ENCODE measurements around the gene LMNTD1.
A peak's percentile ranks its signal among the peaks of the same experiment; 100 is the strongest.
"Not testable (repeated sequence)": the region's sequence is repeated elsewhere in the genome, so short reads cannot be mapped to it uniquely, and the experiment has no call there.

LMNTD1 gene

GRCh38 chr12:25553098-25553497, at the start of gene LMNTD1:
TSS of gene LMNTD1 (minus strand) at chr12:25553283. CDS start at chr12:25552959, 324 bp downstream.
- in situ Hi-C loops (cut with HindIII; ENCODE audit: low pct_ligation_motif_present, low sequenced_read_pairs) = no loop called here
- no peak for TF ChIP-seq CTCF (IDR thresholded peaks at IDR 0.05; ENCODE audit: low read depth, low read length, missing control alignments)
- Histone ChIP-seq H3K27me3 (replicated peaks) (no peaks in the 10 kb centered on the region), H3K4me3 (ENCODE audit: low read depth, low read length) (no peak within 1 kb of the TSS), H3K27ac (peak within 1 kb of the TSS; percentile 71), H3K36me3 (replicated peaks) (no peaks in the 10 kb centered on the region)
- peak; percentile 69 for DNase-seq

GRCh38 chr12:25598956-25599355, 45.9 kb upstream of the LMNTD1 start:
- no peak for DNase-seq
- no peaks in the 10 kb centered on the region for H3K36me3 ChIP-seq (replicated peaks)
- H3K27ac ChIP-seq = no peak overlapping the region
- TF ChIP-seq CTCF (IDR thresholded peaks at IDR 0.05; ENCODE audit: low read depth, low read length, missing control alignments) = no peak
- H3K4me3 ChIP-seq (ENCODE audit: low read depth, low read length) = no peak overlapping the region
- in situ Hi-C loops (cut with HindIII; ENCODE audit: low pct_ligation_motif_present, low sequenced_read_pairs) = no loop called here
- H3K27me3 ChIP-seq (replicated peaks) = no peaks in the 10 kb centered on the region

GRCh38 chr12:25595496-25595895, 42.4 kb upstream of the LMNTD1 start:
- in situ Hi-C loops (cut with HindIII; ENCODE audit: low pct_ligation_motif_present, low sequenced_read_pairs); H3K4me3 ChIP-seq (ENCODE audit: low read depth, low read length); DNase-seq; H3K27me3 ChIP-seq (replicated peaks); H3K27ac ChIP-seq; H3K36me3 ChIP-seq (replicated peaks): not testable (repeated sequence)

GRCh38 chr12:25594376-25594775, 41.3 kb upstream of the LMNTD1 start:
- H3K36me3 ChIP-seq (replicated peaks) = no peaks in the 10 kb centered on the region
- in situ Hi-C loops (cut with HindIII; ENCODE audit: low pct_ligation_motif_present, low sequenced_read_pairs) = no loop called here

GRCh38 chr12:25592725-25593495, 39.8 kb upstream of the LMNTD1 start:
- no peak for TF ChIP-seq CTCF (IDR thresholded peaks at IDR 0.05; ENCODE audit: low read depth, low read length, missing control alignments)
- no peak overlapping the region for H3K27ac ChIP-seq
- H3K27me3 ChIP-seq (replicated peaks) = no peaks in the 10 kb centered on the region
- no peak overlapping the region for H3K4me3 ChIP-seq (ENCODE audit: low read depth, low read length)
- DNase-seq = no peak
- in situ Hi-C loops (cut with HindIII; ENCODE audit: low pct_ligation_motif_present, low sequenced_read_pairs) = no loop called here
- no peaks in the 10 kb centered on the region for H3K36me3 ChIP-seq (replicated peaks)

More at GRCh38 chr12:25594376-25594775, 41.3 kb upstream of the LMNTD1 start:
- Histone ChIP-seq H3K4me3 (ENCODE audit: low read depth, low read length) (no peak overlapping the region), H3K27me3 (replicated peaks) (no peaks in the 10 kb centered on the region), H3K27ac (no peak overlapping the region)
- no peak for DNase-seq
- no peak for TF ChIP-seq CTCF (IDR thresholded peaks at IDR 0.05; ENCODE audit: low read depth, low read length, missing control alignments)

- H3K36me3 ChIP-seq (replicated peaks) = no peaks in the 10 kb centered on the region
- in situ Hi-C loops (cut with HindIII; ENCODE audit: low pct_ligation_motif_present, low sequenced_read_pairs) = no loop called here
- H3K4me3 ChIP-seq (ENCODE audit: low read depth, low read length) = no peak overlapping the region
- no peak overlapping the region for H3K27ac ChIP-seq
- no peaks in the 10 kb centered on the region for H3K27me3 ChIP-seq (replicated peaks)
- peak; percentile 66 for TF ChIP-seq CTCF (IDR thresholded peaks at IDR 0.05; ENCODE audit: low read depth, low read length, missing control alignments)
- no peak for DNase-seq
These were observed 38.1 kb upstream of the LMNTD1 start for GRCh38 chr12:25591144-25591543.

Data from brain microvascular endothelial cell (primary cell).